NCI-H2196 treated with DMSO at 0.1 percent for 48 hours (cell line): Measurements from ENCODE around the gene CETN2.
"Not testable (repeated sequence)": the region's sequence is repeated elsewhere in the genome, so short reads cannot be mapped to it uniquely, and the experiment has no call there.

Experiments
- DNase-seq: peaks from one replicate; lab custom pipeline; 2025; ENCODE audit not compliant: unreplicated experiment; lab: John Stamatoyannopoulos, UW

CETN2 gene

DNA sequence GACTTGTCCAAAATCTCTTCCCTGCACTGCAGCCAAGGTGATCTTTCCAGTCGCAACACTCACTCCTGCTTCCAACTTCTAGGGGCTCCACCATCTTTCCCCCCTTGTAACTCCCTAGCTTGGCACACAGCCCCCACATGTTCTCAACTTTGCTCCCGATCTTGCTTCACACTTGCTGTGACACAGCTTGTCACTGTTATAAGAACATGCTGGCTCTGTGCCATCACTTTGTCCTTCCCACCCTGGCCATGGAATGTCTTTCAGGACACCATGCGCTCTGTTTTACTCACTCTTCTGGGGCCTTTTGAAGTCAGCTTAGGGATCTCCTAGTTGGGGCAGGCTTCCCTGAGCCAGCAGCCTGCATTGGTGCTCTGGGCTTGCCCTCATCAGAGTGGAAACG is 2.8 kb upstream of the CETN2 start:
- DNase-seq, result no peak

DNA sequence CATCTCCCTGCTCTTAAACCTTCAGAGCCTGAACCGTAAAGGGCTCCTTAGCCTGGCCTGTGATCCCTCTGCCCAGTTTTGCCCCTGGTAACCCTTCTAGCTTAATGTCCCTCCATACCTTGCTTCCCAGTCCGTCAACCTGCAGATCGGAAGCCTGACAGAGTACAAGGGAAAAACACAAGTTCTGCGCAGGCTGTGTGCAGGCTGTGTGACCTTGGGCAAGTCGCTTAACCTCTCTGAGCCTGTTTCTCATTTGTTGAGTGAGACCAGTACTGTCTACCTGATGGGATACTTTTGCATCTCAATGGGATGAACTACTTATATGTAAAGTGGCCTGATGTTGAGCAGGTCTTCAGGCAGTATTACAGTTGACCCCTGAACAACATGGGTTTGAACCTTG is 2.0 kb upstream of the CETN2 start:
- no peak for DNase-seq

DNA sequence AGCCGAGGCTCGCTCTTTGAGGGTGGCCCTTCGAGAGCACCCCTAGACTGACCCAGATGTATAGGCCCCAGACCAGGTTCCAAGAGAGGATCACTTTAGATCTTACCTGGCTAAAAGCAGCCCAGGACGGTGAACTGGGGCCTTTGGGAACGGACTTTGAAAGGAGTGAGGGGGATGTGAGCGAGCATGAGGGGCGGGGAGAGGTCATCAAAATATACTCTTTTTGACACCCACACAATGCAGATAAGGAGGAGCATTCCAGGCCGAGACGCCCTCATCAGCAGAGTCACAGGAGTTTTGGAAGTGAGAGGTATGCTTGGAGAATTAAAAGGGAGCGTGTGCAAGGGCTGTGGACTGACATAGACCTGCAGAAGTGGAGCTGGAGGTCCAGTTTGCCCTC is 834 bp upstream of the CETN2 start:
- DNase-seq, result no peak

DNA sequence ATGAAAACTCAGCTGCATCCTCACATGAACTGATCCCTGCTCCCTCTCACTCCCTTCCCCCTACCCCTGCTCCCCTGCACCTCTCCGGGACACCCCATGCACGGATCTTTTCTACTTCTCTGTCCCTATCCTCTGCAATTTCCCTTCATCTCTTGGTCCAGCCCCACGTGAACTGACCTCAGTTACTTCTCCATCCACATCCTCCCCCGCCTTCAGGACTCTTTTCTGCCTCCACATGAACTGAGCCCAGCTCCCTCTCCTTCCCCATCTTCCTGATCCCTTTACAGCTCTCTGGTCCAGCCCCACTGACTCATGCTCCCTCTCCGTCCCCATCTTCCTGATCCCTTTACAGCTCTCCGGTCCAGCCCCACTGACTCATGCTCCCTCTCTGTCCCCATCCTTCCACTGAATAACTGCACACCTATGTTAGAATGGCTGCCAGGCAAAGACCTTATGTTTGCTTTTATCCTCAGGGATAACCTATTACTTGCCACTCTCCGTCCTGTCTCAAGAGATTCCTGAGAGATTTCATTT is 5.6 kb downstream of the CETN2 start:
- no peak for DNase-seq

DNA sequence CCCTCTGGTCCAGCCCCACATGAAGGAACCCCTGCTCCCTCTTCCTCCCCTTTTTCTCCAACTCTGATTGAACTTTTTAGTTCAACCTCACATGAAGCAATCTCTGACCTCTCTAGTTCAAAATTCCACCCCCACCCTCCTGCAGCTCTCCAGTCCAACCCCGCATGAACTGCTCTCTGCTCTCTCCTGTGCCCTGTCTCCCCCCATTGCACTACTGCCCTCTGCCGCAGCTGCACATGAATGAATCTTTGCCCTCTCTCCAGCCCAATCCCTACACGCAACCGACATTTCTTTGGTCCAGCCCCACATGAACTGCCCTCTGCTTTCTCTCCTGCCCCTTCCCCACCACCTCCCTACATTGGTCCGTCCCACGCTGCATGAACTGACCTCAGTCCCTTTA is 6.9 kb downstream of the CETN2 start:
- DNase-seq, result no peak

DNA sequence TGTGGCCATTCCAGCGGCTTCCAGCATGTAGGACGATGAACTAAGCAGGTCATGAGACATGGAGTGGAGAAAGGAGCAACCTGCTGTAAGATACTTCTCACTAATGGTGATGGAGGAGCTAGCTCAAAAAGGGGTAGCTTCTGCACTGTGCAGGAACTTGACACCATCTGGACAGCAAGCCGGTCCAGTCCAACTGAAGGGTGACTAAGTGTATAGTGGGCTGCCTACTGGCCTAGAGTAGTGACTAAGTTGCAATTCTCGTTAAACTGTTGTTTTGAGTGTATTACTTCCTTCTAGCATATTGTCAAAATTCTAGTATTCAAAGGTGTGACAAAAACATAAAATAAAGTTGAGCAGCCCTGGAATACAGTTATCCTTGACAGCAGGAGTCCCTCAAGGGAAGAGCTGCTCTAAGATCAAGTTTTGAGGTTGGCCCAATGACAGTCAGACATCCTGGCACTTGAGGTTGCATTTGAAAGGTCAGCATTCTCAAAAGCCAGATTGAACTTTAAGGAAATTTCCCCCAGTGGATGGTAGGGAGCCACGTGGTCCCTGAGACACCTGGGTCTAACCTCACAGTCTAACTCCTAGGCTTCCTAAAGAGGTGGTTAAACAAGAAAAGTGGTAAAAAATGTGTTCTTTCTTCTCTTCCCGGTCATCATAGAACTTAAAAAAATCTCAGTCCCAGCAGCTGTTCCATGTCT is 8.0 kb downstream of the CETN2 start:
- no peak for DNase-seq

DNA sequence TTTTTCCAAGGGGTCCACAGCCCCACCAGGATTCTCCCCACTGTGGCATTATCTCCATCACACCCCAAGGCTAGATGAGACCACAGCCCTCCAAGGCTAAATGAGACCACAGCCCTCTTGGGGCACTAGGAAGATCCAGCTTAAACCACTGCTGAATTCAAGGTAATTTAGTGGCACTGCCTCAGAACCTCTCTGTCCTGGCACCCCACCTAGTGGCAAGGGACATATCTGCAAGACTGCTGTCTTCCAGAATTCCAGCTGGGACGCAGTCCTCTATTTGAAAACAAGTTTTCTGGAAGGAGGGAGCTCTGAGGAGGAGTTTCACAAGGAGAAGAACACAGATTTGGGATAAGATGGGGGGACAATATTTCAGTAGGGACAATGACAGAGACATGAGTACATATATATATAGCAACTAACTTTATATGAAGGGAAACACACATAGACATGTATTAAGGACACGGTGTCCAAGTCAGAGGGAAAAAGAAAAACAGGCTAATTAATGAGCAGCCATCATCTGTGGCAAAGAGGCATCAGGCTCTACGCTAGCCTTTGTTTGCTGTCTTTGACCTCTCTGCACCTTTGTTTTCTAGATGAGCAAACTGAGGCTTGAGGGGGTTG is 9.3 kb downstream of the CETN2 start:
- DNase-seq, result no peak

DNA sequence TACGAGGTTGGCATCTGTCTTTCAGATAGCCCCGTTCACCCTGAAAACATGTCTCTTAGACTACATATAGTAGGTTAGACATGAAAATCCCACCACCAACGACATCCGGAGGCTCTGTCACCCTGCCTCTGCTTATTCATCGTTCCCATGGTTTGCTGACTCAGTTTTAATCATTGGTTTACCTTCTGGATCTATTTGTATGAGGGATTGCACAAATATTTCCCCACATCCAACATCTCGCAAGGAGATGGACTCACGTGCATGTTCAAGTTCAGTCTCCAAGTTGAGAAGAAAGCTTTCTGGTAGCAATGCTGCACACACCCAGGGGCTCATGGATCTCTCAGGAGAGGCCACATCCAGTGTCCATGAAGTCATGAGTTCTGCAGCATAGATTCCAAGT is 10.8 kb downstream of the CETN2 start:
- no peak for DNase-seq

DNA sequence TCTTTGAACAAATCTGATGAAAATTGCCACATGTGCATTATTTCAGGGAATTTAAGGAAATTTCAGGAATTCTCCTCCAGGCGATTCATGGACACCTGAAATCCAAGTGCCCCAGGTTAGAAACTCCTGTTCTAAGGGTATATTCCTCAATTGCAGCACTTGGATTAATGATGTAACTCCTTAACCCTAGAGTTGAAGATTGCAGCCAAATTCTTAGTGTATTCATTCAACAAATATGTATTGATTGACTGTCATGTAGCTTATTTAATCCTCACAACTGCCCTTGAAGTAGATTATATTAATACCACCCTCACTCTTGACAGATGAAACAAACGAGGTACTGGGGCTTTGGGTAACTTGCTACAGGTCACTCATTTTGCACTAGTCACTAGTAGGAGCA is 11.3 kb downstream of the CETN2 start:
- DNase-seq, result no peak

DNA sequence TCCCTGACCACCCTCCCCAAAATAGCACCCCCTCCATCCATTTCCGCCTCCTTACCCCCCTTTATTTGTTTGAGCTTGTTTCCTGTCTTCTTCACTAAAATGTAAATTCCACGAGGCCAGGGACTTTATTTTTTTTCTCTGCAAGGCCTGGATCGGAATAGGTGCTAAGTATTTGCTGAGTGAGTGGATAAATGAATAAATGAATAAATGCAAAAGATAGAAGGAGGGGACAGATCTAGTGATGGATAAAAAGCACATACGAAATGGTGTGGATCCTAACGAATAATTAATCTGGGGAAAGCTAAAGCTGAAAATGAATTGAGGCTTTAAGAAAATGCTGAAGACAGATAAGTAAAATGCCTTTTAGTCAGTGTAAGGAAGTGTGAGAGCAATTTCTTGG is 12.2 kb downstream of the CETN2 start:
- no peak for DNase-seq

DNA sequence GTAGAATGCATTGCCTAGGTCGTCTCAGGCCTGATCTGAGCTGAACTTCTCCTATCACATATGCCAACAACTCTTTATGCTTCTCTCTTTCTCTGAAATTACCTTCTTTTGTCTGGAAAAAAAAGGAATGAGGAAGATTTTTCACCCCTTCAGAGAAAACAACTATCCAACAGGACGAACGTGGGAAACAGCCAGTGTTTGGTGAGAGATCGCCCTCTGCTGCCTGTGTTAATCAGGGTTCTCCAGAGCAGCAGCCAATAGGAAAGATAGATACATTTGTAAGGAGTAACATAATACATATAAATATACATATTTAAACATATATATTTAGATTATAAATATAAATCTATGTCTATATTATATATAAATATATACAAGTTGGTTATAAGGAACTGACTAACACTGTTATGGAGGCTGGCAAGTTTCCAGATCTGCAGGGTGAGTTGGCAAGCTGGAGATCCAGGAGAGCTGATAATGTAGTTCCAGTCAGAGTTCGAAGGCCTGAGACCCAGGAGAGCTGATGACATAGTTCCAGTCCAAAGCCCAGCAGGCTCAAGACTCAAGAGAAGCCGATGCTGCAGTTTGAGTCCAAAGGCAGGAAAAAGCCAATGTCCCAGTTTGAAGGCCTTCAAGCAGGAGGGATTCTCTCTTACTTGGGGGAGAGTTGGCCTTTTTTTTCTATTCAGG is 13.3 kb downstream of the CETN2 start:
- no peak for DNase-seq

DNA sequence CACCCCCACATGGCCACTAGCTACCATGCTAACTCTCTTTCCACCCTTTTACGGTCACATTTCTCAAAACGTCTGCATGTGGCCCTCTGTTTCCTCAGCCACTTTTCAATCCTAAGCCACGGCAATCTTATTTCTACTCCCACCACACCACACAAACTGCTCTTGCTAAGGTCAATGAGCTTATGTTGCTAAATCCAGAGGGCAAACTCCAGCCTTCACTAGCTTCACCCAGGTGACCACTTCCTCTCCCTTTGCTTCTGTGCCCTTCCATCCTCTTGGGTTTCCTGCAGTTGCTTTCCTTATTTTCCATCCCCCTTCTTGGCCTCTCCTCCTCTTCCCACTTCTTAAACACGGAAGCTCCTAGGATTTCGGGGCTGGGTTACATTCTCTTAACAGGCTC is 16.5 kb downstream of the CETN2 start:
- no peak for DNase-seq

DNA sequence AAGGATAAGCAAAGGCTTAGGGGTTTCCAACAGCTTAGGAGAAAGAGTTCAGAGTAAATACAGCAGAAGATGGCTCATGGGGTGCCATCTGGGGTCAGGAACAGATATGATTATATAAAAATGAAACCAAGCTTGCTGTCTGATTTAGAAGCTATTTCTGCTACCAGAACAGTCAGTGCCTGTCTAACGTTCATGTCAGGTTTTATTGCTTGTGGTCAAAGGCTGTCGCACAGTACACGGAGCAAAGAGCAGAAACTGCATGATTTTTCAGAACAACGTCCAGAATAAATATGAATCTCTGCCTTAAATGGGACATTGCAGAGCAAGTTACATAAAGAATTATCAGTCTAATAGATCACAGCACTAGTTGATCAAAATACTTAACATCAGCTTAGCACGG is 17.4 kb downstream of the CETN2 start:
- DNase-seq, result no peak

DNA sequence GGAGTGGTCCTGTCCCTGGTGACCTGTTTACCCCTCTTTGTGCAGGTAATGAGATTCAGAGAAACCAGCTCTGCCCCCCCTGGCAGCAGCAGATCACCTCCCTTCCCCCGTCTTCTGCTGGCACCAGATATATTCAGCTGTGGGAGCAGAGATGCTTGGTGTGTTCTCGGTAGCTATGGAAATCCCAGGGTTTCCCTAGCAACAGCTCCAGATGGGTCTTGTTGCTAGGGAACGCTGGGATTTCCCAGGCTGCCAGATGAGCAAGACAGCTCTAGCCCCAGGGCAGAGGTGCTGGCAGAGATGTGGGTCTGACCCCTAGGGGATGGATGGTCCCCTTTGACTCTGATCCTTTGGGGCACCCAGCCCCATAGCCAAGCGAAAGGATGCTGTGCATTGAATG is 20.2 kb downstream of the CETN2 start:
- DNase-seq, result no peak

DNA sequence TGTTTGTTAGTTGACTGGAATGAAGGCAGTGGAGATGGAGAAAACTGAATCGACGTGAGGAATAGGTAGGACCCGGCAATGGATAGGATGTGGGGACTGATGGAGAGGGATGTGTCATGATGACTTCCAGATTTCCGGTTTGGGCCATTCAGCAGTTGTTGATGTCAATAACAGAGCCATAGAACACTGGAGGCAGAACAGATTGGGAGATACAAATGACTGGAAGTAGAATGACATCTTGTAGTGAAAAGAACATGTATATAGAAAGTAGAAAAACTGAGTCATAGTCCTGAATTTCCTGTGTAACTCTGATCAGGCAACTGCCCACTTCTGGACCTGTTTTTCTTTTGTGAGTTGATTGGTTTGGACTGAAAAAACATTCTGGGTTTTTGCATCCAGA is 24.5 kb downstream of the CETN2 start:
- DNase-seq, result no peak

DNA sequence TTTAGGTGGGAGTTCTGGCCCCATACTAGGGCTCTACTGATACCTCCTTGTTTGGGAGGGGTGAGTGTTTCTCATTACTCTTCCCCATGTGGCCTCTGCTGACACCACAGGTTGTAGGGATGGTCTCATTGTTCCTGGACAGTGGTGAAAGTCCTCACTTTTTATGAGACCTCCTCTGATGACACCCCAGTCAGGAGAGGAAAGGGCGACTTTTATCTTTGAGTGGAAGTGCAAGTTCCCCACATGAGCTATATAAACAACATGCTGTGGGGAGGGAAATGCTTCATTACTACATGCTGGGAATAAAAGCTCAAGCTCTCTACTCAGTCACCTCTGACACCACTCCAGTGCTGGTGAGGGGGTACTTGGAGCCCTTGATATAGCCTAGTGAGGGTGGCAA is 31.6 kb downstream of the CETN2 start:
- DNase-seq, result no peak

DNA sequence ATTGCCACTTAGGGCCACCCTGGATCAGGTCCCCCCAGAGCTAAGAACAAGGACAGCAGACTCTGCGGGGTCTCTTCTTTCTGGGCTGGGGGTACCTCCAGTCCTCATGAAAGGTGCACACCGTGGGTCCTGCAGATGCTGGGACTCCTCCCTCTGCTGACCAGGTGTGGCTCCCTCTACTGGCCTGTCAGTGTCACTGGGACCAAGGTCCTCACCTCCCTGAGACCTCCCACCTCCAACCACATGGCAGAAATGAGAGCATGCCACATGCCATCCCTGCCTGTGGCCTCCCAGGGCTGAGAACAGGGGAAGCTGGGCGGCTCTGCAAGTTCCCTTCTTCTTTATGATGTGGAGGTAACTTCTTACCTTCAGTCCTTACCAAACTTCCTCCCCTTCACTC is 43.5 kb downstream of the CETN2 start:
- DNase-seq, result not testable (repeated sequence)
